Smooth muscle cell of the brain vasculature (primary cell): Measurements from ENCODE around the gene INAFM2.
A peak's percentile ranks its signal among the peaks of the same experiment; 100 is the strongest.

Source experiments
- DNase-seq: peaks from one replicate; pipeline ENCODE4 v3.0.0-alpha.2; 2012; ENCODE audit warnings: low read depth, low spot score

The INAFM2 gene

GRCh38 chr15:40328176-40328575, 4.7 kb downstream of the INAFM2 start:
- DNase-seq = no peak

GRCh38 chr15:40328751-40329150, 5.3 kb downstream of the INAFM2 start:
- no peak for DNase-seq

- DNase-seq = no peak
These were observed 6.3 kb downstream of the INAFM2 start for GRCh38 chr15:40329804-40330203.

GRCh38 chr15:40330368-40330836, 6.9 kb downstream of the INAFM2 start:
- no peak for DNase-seq

- DNase-seq = no peak
These were observed 7.5 kb downstream of the INAFM2 start for GRCh38 chr15:40331026-40331425.

GRCh38 chr15:40331637-40332036, 8.1 kb downstream of the INAFM2 start:
- DNase-seq = no peak

- no peak for DNase-seq
These were observed 8.8 kb downstream of the INAFM2 start for GRCh38 chr15:40332113-40332781.

- DNase-seq = no peak
These were observed 10.5 kb downstream of the INAFM2 start for GRCh38 chr15:40333922-40334492.

- no peak for DNase-seq
These were observed 11.0 kb downstream of the INAFM2 start for GRCh38 chr15:40334541-40334940.

GRCh38 chr15:40334941-40335795, 11.7 kb downstream of the INAFM2 start:
- no peak for DNase-seq

GRCh38 chr15:40335938-40336743, 12.6 kb downstream of the INAFM2 start:
- no peak for DNase-seq

GRCh38 chr15:40336744-40337122, 13.2 kb downstream of the INAFM2 start:
- DNase-seq = no peak

- DNase-seq = no peak
These were observed 14.1 kb downstream of the INAFM2 start for GRCh38 chr15:40337597-40337996.

- no peak for DNase-seq
These were observed 14.7 kb downstream of the INAFM2 start for GRCh38 chr15:40338041-40338657.

GRCh38 chr15:40338921-40339620, 15.6 kb downstream of the INAFM2 start:
- no peak for DNase-seq

GRCh38 chr15:40339621-40339945, 16.1 kb downstream of the INAFM2 start:
- no peak for DNase-seq

GRCh38 chr15:40340038-40340739, 16.7 kb downstream of the INAFM2 start:
- DNase-seq = no peak

- DNase-seq = peak; percentile 58
These were observed 17.4 kb downstream of the INAFM2 start, which contains the start of gene CCDC9B for GRCh38 chr15:40340740-40341400. Gene CCDC9B, minus strand, starts transcription at chr15:40340939. Its CDS starts 120 bp downstream, at chr15:40340819.
